NCI-H774 (cell line): ENCODE data around the gene HTT.

Experiments used
- DNase-seq: peaks from one replicate; lab custom pipeline; 2025; lab: John Stamatoyannopoulos, UW

HTT gene

DNA sequence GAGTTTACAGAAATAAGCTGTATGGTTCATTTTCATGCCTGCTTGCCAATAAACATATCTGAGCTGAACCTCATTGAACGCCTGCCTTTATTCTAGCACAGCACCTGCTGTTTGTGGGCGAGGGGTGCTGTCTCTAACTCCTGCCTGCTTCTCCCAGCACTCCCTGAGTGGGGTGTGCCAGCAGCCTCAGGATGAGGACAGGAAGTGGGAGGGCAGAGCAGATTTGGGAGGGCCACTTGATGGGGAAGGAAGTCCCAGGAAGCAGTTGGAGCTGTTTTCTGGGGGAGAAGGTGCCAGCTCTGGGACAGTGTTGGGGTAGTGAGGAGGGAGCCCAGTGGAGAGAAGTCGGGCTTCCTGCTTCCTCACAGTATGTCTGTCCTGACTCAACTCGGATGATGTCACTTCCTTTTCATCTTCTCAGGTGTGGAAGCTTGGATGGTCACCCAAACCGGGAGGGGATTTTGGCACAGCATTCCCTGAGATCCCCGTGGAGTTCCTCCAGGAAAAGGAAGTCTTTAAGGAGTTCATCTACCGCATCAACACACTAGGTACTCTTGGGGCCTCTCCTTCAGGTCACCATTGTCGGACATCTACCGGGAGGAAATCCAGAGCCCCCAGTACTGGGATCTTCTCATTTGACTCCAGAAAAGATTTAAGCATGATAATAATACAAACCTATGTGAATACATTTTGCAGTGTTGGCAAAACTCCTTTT is 145.4 kb downstream of the HTT start:
- no peak for DNase-seq

DNA sequence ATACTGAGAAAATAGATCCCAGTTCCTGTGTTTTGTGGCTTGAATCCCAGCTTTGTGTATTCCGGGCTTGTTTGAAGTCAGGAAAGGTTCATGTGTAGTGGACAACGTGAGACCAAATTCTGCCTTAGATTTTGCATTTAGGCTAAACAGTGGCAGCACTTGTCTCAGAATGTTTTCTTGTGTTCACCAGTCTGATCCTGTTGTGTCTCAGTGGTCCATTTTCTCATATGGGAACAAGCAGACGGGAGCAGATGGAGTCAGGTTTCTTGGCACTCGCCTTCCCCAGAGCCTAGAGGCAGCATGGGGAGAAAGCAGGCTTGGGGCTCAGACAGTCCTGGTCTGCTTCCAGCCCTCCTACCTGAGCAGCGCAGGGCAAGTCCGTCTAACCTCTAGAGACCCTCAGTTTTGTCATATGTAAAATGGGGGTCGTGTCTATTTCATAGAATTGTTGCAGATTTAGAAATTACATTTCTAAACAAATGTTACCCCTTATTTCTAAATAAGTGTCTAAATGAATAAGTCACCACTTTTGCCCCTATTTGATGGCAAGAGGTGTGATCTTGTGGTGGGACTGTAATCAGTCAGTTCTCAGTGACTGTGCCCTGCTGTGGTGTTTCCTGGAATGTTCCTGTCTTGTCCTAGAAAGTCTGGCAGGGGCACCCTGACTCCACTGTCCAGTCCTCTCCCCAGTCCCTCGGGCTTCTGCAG is 146.1 kb downstream of the HTT start:
- DNase-seq: no peak

DNA sequence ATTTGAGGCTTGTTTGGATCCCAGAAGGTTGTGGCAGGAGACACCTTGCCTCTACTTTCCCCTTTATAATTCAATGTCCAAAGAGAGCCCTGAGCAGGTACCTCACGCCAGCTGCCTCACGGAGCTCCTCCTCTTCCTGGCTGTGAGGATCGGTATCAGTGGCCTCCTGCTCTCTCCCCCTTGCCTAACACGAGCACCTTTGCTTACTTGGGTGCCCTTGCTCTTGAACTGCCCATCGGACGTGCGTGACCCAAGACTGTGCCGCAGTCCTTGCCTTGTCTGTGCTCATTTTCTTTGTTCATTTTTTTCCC is 146.7 kb downstream of the HTT start:
- DNase-seq: no peak

DNA sequence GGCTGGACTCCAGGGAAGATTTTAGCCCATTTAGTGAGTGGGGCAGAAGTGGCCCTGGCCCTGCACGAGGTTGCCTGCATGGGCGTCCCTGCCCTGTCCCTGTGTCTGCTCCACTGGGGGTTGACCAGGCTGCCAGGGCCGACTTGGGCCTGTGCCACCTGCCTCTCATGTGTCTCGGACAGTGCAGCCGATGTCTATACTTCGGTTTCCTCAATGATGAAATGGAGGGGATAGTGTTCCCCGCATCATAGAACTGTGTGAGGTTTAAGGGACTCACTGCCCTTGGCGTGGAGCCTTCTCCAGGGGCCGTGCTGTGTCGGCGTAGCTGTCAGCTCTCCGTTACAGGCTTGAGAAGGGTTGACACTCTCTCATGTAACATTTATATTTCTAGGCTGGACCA is 147.5 kb downstream of the HTT start:
- DNase-seq: no peak

DNA sequence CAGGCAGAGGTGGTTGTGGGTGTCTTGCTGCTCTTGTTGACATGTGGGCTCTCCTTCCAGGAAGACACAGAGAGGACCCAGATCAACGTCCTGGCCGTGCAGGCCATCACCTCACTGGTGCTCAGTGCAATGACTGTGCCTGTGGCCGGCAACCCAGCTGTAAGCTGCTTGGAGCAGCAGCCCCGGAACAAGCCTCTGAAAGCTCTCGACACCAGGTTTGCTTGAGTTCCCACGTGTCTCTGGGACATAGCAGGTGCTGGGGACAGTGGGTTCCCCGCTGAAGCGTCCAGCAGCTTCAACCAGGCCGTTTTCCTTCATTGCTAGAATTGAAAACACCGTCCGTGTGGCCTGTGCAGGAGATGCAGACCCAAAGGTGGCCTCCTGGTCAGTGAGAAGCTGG is 148.9 kb downstream of the HTT start:
- no peak for DNase-seq

DNA sequence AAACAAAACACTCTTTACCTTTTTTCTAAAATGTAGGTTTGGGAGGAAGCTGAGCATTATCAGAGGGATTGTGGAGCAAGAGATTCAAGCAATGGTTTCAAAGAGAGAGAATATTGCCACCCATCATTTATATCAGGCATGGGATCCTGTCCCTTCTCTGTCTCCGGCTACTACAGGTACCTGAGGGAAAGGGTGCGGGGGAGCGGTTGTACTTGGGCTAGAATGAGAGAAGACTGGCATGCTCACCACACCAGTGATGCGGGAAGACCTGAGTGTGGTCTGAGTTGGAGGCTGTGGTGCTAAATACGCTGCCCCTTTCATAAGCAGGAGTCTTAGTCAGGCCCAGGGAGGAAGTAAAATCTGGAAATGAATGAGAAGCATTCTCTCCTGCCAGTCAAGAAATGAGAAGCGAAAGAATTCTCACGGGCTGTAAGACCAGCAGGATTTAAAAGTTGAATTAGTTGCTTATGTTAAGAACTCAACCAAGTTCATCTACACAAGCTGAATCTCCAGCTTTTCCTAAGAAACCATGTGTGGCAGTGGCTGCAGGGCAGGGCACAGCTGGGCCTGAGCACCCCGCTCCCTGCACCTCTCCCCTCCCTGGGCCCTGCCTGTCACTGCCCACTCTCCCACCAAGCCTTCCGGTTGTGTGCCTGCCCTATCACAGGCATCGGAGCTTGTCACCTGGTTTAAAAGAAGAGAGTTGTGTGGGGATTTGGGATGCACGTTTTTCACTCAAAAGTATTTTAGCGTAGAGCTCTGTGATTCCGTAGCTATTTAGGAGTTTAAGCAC is 149.7 kb downstream of the HTT start:
- no peak for DNase-seq

DNA sequence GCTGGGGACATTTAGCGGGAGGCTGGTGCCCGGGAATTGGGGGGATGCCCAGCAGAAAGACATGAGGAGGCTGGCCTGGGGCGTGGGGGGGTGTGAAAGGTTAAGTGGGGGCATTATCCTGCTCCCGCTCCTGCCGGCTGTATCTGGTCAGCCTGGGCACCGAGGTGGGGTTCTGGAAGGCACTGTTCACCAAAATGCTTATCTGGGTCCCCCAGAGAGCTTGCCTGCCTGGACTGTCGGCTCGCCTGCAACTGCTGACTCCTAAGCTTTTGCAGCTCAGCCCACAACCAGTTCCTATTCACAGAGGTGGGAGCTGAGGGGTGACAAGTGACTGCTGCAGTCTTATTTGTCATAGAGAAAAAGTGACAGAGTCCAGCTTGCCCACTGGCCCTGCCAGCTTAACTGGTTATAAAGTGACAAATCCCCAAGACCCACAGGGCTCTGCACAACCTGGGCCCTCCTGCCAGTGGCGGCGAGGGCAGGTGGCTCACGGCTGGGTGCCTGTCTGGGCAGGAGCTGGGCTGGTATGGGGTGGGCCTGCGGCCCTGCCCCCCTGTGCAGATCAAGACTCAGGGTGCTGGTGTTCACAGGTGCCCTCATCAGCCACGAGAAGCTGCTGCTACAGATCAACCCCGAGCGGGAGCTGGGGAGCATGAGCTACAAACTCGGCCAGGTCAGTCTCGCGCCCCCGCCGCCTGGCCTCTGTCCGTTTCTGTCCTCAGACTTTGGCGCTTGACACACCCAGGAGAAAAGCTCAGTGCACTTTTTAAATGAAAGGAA is 150.8 kb downstream of the HTT start:
- DNase-seq: no peak

DNA sequence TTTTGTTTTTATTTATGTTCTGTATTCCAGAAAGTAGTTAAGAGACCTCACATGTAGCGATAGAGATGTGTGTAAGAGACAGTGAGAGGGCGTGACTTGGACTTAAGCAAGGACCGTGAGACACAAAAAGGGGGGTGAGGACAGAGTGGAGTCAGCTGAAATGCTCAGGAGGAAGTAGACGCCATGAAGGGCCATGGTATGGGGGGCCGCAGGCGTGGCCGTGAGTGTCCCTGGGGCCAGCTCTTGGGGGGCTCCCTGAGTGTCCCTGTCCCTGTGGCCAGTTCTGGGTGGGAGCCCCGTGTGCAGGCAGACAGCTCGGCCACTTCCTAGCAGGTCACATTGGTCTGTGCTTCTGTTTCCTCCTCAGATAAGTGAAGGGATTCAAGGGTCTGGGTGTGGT is 151.5 kb downstream of the HTT start:
- no peak for DNase-seq

DNA sequence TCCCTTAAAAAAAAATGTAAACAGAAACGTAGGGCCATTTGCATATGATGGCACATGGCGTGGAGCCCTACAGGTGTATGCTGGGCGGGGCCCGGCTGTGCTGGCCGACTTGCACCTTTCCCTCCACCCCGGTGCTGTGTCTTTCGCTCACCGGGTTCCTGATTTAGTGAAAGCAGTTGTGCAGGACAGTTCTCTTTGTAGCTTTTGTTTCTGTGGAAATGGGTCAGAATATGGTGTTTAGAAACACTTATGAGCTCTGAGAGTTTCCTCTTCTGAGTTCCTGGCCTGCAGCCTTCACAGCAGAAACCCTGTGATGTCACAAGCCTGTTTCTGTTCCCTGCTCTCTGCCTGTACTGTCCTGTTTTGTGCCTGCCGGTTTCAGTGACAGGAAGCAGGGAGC is 152.0 kb downstream of the HTT start:
- no peak for DNase-seq

DNA sequence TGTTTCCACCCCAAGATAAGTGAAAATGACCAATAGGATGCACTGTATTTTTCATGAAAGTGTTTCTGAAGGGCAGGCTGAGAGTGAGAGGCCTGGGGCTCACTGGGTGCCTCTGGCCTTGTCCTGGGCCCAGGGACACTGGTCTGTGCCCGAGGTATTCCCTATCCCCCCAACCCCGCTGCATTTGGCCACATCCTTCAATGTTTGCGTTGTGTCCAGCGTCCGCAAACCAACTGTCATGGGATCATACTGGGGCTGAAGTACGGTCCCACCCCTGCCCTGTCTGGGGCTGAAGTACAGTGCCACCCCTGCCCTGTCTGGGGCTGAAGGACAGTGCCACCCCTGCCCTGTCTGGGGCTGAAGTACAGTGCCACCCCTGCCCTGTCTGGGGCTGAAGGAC is 152.5 kb downstream of the HTT start:
- no peak for DNase-seq

DNA sequence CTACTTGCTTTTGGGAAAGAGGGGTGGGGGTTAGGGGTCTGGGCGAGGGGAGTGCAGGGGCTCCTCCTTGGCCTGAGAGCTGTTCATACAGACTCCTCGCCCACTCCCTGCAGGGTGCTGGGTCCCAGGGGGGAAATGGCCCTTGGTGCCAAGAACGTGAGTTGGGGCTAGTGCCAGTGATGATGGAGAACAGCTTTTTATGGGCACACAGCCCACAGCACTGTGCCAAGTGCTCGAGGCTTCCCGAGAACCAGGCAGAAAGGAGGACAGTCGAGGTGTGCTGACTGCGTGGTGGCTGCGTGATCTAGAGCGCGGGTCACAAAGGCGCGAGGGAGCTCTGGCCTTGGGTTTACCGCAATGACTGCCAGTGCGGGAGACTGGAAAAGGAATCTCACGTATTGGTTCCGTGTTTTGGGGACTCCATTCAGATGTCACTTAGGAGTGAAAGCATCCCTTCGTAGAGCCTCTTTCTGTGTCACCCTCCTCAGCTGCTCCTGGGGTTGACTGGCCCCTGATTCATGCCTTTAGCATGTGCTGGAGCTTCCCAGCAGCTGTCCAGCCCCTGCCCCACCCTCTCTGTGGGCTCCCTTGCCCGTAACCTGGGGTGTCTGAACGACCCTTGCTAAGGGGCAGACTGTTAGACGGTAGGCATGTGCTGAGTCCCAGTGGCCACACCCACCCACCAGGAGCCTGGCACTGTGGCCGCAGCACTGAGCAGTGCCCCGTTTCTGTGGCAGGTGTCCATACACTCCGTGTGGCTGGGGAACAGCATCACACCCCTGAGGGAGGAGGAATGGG is 153.6 kb downstream of the HTT start:
- no peak for DNase-seq

DNA sequence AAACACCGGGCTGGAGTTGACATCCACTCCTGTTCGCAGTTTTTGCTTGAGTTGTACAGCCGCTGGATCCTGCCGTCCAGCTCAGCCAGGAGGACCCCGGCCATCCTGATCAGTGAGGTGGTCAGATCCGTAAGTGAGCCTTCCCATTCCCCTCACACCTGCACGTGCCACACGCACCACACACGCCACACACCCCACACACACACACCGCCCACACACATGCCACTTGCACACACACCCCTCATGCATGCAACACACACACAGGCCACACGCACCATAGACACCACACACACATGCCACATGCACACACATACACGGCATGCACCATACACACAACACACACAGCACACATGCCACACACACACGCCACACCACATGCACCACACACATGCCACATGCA is 154.4 kb downstream of the HTT start:
- DNase-seq: no peak

DNA sequence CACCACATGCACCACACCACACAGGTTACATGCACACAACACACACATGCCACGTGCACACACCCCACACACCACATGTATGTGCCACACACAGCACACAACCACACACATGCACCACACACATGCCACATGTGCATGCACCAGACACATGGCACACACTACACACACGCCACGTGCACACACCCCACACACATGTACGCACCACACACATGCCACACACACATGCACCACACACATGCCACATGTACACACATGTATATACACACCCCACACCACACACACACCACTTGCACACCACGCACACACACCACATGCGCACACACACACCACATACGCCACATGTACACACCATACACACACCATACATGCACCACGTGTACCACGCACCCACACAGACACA is 154.8 kb downstream of the HTT start:
- DNase-seq: no peak

DNA sequence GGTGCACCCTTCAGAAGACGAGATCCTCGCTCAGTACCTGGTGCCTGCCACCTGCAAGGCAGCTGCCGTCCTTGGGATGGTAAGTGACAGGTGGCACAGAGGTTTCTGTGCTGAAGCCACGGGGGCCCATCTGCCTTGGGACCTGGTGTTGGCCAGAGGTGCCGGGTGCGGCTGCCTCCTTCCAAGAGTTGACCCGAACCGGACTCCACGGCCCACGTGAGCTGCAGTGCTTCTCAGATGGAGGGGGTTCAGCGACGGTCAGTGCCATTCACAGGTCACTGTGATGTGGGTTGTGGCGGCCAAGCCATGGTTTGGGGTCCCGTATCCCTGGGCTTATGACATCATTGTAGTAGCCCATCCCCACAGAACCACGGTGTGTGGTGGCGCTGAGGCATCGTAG is 155.5 kb downstream of the HTT start:
- DNase-seq: no peak

DNA sequence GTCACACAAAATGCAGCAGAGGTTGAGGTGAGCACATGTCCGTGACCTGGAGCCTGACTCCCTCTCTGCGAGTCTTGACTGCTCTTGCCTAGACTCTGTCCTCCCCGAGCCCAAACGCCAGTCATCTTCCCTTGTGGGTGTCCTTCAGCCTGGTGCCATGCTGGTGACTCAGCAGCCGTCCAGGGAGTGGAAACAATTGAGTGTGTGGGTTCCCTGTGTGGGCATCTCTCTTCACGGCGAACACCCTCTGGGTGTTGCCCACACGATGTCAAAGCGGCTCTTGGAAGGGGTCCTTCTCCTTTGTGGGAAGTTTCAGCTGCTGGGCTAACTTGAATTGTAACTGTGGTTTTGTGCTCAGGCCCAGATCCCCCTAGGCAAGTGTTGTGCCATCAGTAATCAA is 157.0 kb downstream of the HTT start:
- no peak for DNase-seq

DNA sequence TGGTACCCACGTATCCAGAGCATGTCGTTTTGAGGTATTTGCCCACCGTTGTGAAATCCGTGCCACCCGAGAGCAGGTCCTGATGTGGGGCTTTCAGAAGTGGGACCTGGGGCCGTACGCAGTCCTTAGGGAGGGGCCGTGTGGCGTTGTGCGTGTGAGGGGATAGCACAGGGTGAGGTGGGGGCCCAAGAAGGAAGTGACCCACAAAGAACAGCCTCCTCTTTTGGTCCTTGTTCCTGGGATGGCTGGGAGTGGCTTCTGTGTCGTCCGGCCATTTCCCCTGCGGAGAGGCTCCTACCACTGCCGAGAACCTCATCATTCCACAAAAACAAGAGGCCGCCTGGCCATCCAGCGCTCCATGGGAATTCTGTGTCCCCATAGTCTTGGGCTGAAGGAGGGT is 157.5 kb downstream of the HTT start:
- DNase-seq: no peak

DNA sequence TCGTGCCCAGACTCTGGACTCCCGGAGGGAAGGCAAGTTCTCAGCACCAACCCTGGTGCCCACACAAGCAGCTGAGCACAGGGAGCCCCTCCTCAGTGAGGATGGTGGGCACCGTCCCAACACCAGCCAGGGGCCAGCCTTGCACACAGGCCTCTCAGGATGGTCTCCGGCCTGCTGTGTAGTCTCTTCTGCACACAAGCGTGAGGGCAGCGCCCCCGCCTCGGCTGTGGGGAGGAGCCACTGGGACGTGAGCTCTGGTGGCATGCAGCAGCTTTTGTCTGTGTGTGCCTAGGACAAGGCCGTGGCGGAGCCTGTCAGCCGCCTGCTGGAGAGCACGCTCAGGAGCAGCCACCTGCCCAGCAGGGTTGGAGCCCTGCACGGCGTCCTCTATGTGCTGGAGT is 158.4 kb downstream of the HTT start:
- DNase-seq: no peak

DNA sequence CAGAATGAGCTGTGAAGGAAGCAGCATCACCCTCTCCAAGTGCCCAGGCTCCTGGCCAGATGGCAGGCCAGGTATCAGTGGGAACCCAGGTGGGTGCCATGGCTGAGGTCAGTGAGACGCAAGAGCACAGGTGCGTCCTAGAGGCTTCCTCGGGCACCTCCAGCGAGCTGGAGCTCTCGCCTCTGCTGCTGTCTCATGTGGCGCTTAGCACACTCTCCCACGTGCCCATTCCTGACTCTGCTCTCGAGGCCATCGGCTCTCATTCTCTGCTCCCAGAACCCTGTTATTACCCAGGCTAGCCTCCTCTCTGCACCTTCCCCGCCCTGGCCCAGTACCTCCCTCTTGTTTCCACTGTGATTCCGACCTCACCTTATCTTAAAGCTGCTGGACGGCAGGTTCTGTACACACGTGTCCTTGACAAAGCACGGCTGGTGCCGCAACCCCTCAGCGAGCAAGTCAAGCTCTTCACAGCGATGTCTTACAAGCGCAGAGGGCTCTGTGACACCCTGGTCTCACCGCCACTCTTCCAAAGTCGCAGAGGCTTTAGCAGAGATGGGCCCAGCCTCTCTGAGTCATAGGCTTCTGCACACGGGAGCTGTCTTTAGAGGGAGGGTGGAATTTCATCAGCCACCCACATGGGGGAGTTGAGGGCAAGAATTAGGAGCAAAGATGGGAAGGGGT is 159.1 kb downstream of the HTT start:
- DNase-seq: no peak

DNA sequence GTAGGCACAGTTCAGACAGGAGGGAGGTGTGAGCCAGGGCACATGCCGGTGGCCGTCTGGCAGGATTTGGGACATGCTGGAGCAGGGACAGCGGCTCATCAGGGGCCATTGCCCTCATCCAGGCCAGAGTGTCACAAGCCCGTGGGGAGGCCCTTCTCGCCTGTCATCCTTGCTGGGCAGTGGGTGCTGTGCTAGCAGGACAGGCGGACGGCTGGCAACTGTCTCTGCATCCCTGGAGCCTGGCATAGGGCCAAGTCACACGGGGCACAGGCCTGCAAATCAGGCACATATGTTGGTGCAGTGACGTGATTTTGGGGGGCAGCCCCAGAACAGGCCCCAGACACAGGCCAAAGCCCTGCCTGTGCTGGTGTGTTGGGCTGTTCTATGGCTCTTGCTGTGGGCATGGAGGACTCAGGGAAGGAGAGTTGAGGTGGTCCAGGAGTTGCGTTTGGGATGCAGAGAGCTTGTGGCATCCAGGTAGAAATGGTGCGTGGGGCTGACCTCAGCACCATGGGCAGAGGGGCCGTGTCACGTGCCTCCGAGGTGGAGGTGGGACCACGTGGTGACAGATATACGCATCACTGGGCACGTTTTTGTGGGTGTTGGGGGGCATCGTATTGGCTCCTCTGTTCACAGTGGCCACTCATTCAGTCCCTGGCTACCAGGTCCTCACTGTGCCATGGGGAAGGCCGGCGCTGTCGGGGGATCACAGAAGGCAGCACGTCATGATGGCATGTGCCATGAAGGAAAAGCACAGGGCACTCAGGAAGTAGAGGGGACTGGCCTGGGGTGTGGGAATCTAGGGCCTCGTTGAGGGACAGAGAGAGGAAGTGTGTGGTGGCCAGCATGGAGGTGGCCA is 159.9 kb downstream of the HTT start:
- no peak for DNase-seq

DNA sequence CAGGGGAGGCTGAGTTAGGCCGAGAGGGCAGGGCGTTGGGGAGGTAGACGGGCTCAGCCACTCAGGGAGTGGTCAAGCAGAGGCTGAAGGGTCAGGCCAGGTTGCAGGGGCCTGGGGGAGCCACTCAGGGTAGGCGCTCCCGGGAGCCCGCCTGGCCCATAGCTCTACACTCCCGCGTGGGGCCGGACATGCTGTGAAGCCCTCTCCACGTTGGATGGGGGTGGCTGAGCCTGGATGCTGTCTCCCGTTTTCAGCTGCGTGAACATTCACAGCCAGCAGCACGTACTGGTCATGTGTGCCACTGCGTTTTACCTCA is 160.5 kb downstream of the HTT start:
- DNase-seq: no peak
